HG03196 (cell line): ENCODE measurements around the gene RAB27B.
"Not testable (repeated sequence)": the region's sequence is repeated elsewhere in the genome, so short reads cannot be mapped to it uniquely, and the experiment has no call there.

Experiments
- ATAC-seq: cut with Tn5 transposase; IDR thresholded peaks from one replicate; pipeline ENCODE4 v1.9.1; 2021; ENCODE audit not compliant: unreplicated experiment

The RAB27B gene

DNA sequence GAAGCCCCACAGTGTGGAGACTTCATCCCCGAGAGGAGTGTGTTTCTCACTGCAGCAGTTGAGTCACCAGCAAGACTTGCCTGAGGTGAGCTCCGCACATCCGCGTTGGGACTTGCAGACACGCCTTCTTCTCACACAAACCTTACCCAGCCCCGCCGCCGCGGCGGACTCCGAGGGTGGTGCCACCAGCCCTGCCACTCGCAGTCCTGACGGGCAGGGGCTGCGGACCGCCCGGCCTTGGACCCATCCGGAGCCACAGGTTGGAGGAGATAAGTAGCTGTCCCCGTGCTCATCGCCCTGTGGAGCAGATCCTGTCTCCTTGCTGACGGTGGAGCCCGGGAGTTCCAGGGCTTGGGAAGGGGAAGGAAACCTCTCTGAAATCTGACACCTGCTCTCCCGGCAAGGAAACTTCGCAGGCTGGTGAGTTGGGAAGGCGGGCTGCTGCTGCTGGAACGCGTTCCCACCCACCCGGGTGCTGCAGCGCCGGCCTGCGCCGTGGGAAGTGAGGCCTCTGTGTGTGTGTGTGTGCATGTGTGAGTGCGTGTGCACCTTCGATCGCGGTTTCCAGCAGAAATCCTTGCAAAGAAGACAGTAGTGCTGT lies at the start of gene RAB27B:
TSS of gene RAB27B (plus strand) at position 197 of the 601 bp plus-strand sequence. CDS start 49,109 bp downstream, outside the sequence.
- no peak for ATAC-seq

DNA sequence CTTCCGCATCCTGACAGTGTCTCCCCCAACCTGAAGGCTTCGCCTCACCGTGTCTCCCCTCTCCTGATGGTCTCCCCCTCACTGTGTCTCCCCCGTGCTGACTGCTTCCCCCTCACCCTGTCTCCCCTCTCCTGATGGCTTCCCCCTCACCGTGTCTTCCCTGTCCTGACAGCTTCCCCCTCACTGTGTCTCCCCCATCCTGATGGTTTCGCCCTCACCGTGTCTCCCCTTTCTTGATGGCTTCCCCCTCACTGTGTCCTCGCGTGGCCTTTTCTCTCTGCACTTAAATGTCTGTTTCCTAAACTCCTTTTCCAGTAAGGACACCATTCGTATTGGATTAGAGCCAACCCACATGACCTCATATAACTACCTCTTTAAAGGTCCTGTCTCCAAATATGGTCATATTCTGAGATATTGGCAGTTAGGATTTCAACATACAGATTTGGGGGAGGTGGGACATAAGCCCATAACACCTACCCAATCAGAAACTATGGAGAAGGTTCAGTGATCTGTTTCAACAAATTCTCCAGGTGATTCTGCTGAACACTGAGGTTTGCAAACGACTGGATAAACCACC lies 47.9 kb upstream of the RAB27B start:
- no peak for ATAC-seq

DNA sequence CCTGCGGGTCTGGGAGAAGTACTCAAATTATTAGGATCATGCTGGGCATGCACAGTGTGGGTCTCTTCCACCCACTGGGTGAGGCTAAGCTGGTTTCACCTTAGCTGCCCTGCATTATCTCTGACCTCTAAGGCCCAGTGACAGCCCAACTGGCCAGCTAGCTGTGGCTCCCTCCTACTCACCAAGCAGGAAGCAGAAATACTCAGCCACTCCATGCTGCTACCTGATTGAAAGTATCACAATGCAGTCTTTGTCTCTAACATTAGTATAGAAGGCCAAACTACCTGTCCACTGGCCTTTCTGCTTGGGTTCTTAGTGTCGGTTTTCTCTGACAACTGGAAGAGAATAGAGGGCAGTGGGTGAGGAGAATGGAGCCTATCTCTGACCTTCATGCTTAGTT lies 47.3 kb upstream of the RAB27B start:
- ATAC-seq = no peak

DNA sequence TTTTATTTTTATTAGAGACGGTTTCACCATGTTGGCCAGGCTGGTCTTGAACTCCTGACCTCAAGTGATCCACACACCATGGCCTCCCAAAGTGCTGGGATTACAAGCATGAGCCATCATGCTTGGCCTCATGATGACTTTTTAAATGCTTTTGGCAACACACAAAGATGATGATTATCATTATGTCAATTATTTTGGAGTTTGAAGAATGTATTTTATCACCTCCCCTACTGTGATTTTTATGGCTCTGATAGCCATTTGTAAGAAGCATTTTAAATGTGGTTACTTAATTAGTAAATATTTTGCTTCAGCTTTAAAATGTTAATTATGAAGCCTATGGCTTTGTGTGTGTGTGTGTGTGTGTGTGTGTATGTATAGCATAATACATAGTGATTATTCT lies 45.1 kb upstream of the RAB27B start:
- no peak for ATAC-seq

DNA sequence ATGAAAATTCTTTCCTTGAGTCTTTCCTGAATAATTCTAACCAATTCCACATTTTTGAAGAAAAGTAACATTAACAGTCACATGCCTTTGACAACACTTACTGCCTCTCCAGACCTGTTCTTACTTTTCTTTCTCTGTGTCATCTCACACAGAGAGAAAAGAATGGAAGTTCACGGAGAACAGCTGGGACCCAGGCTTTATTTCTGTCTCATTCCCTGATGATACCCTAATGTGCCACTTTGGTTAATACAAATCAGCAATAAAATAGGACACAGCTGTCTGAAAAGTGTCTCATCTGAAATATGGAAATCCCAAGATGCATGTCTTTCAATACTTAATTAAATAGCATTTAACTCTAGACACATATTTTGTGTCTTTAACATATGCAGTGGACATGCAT lies 42.1 kb upstream of the RAB27B start:
- no peak for ATAC-seq

GRCh38 chr18:54787121-54787520 lies 41.2 kb upstream of the RAB27B start:
- no peak for ATAC-seq

DNA sequence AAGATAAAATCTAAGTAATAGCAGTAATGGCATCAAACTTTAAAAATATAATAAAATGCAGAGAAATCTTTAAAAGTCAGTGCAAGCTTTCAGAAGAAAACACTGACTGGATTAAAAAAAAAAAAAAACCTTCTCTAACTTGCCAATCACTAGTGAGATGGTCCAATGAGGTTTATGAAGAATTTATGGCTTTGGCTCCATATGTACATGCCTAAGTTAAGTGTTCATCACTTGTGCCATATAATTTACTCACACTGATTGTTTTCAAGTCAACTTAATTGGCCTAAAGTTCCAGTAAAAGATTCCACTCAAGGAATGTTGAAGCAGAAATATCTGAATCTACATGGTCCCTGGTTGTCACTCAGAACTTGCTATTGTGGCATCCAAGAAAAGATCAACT lies 40.7 kb upstream of the RAB27B start:
- ATAC-seq = no peak

- ATAC-seq = no peak
Observed at GRCh38 chr18:54790109-54790508, 38.2 kb upstream of the RAB27B start.

GRCh38 chr18:54791657-54792056 lies 36.6 kb upstream of the RAB27B start:
- ATAC-seq = no peak

DNA sequence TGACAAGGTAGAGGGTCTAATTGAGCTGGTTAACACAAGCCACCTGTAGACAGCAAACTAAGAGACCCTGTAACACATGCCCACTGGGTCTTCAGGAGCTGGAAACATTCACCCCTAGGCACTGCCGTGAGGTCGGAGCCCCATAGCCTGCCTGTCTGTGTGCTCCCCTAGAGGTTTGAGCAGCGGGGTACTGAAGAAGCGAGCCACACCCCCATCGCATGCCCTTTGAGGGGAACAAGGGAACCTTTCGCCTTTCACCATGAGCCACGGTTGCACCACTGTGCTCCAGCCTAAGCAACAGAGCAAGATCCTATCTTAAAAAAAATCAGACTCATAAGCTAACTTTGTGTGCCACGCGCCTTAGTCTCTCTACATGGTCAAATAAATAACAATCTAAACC lies 36.2 kb upstream of the RAB27B start:
- no peak for ATAC-seq

GRCh38 chr18:54794823-54795222 lies 33.5 kb upstream of the RAB27B start:
- ATAC-seq = no peak

GRCh38 chr18:54798186-54798585 lies 30.1 kb upstream of the RAB27B start:
- ATAC-seq = no peak

- ATAC-seq = no peak
Observed at GRCh38 chr18:54801374-54801773, 26.9 kb upstream of the RAB27B start.

DNA sequence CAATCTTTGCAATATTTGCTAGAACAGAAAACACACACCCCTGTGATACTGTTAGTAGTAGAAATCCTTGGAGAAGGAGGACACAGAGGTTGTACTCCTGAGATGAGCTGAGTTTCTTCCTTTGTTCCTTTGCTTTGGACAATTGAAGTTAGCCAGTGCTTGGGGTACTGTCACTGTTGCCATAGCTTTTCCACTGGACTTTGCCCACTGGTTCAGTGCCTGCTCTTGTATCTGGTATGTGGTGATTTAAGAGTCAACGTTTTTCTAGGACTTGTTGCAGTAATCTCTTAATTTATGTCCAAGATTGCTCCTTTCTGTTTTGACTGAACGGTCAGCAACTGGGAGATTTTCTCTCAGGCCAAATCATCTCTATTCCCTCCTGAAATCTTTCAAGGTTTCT lies 26.1 kb upstream of the RAB27B start:
- ATAC-seq = no peak

DNA sequence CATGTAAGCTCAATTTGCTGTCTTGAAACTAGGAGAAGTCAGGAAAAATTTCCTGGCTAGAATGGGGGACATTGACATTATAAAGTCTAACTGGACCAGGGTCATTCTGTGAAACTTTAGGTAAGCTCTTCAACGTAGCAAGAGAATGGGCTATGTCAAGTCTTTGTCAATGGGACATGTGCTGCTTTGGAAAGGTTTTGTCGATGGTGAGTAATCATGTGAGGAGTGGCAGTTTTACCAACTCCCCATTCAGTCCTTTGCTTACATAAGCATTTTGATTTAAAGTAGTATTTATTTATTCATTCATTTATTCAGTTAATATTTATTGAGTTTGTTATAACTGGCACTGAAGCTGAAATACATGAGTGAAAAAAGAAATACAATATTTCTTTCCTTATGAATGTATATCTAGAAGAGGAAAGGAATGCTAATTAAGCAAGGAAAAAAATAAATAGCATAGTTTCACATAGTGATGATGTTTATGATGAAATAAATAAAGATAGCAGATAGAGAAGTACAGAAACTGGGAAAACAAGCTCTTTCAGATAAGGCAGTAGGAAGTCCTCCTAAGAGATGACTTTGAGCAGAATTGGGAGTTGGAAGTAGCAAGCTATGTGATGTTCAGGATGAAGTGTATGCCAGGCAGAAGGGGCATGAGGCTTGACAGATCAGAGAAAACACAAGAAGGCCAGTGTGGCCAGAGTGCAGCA lies 25.4 kb upstream of the RAB27B start:
- ATAC-seq = no peak

- ATAC-seq = no peak
Observed at GRCh38 chr18:54805571-54806334, 22.5 kb upstream of the RAB27B start.

DNA sequence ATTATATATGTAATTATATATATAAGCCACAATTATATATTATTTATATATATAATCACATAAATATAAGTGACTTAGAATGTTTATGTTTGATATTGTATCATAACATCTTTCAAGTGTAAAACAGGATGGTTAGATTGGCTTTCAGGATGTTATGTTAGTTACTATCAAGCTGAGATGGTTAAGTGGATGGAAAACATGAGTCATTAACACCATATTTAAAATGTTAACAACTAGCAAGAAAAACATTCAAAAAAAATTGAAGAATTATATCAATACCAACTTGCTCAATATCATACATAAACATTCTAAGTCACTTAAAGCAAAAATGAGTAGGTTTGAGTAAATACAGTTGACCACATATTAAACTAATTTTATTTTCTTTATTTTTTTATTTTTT lies 21.8 kb upstream of the RAB27B start:
- no peak for ATAC-seq

- ATAC-seq = no peak
Observed at GRCh38 chr18:54807303-54807702, 21.0 kb upstream of the RAB27B start.

- not testable (repeated sequence) for ATAC-seq
Observed at GRCh38 chr18:54810662-54811061, 17.6 kb upstream of the RAB27B start.

DNA sequence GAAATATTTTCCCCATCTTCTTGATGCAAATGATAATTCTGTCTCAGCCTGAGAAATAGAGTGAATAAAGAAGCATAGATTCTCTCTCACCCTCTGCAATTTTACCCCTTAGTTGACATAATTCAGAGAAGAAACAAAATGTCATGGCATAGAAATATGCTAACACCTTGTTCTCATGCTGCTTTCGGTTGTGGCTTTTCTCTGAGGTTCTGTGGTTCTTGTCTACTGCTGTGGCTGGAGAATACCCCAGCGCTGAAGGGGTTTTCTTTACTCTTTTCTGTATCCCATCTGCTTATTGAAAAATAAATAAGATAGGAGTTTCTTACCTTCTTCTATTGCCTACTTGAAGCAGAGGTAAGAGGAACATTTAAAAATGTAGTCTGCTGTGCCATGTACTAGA lies 15.4 kb upstream of the RAB27B start:
- no peak for ATAC-seq

DNA sequence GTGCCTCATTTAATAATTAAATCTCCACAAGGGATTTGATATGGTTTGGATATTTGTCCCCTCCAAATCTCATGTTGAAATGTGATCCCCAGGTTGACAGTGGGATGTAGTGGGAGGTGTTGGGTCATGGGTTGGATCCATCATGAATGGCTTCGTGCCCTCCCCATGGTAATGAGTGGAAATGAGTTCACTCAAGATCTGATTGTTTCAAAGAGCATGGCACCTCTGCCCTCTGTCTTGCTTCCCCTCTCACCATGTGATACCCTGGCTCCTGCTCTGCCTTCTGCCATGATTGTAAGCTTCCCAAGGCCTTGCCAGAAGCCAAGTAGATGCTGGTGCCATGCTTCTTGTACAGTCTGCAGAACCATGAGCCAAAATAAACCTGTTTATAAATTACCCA lies 15.0 kb upstream of the RAB27B start:
- ATAC-seq = no peak
